Ascending aorta (tissue), 2 donors: Measurements from ENCODE around the gene LIMCH1. TPM values are rescaled to one million over a fixed set of nuclear protein-coding genes. Genes with fewer than 3 reads are reported as not detected.
"Not testable (repeated sequence)": the region's sequence is repeated elsewhere in the genome, so short reads cannot be mapped to it uniquely, and the experiment has no call there.

ENCODE experiments used
- DNase-seq, 2 donors: peaks; one replicate each; pipeline ENCODE4 v3.0.0-alpha.2; 2019; ENCODE audit warnings: low spot score in 2 of 2
- H3K27ac ChIP-seq, 2 donors: fragments of 200-600 bp; sonication (generic); one replicate each; pipeline ENCODE4 v1.5.1; 2016 to 2017; ENCODE audit warnings: mild to moderate bottlenecking in 1 of 2
- H3K27me3 ChIP-seq: fragments of 200-600 bp; sonication (generic); one replicate; pipeline ENCODE4 v1.5.1; 2017
- H3K36me3 ChIP-seq, 2 donors: fragments of 200-600 bp; sonication (generic); one replicate each; pipeline ENCODE4 v1.5.1; 2016
- H3K4me1 ChIP-seq, 2 donors: fragments of 200-600 bp; sonication (generic); one replicate each; pipeline ENCODE4 v1.5.1; 2016 to 2017; ENCODE audit warnings: mild to moderate bottlenecking in 1 of 2
- H3K4me3 ChIP-seq, 2 donors: fragments of 200-600 bp; sonication (generic); one replicate each; pipeline ENCODE4 v1.5.1; 2016 to 2017; ENCODE audit warnings: mild to moderate bottlenecking in 1 of 2
- H3K9me3 ChIP-seq, 2 donors: fragments of 200-600 bp; sonication (generic); one replicate each; pipeline ENCODE4 v1.5.1; 2016
- intact Hi-C: fragments of 100-400 bp; cut with DNase I; formaldehyde crosslinking; loops from one replicate; pipeline ENCODE4 v1.15.1; 2023
- total RNA-seq: library from RNA; depleted of rRNA; stranded (reverse); fragments of >200 nt; gene quantifications from one replicate; pipeline ENCODE4 v1.1.0, GENCODE V29; 2016
- TF ChIP-seq, protein P1 (sequence below), 3 experiments: fragments of 200-600 bp in 2 of 3; fragments of 450-650 bp in 1 of 3; sonication (generic) in 2 of 3; IDR thresholded peaks; one replicate each; pipeline ENCODE4 v1.5.1; 2016 to 2019; ENCODE audit warnings: antibody characterized with exemption in 3 of 3, mild to moderate bottlenecking in 1 of 3, moderate library complexity in 1 of 3

LIMCH1 gene
- total RNA-seq, 1 donor from 2014 or later, result 44.4 TPM

DNA sequence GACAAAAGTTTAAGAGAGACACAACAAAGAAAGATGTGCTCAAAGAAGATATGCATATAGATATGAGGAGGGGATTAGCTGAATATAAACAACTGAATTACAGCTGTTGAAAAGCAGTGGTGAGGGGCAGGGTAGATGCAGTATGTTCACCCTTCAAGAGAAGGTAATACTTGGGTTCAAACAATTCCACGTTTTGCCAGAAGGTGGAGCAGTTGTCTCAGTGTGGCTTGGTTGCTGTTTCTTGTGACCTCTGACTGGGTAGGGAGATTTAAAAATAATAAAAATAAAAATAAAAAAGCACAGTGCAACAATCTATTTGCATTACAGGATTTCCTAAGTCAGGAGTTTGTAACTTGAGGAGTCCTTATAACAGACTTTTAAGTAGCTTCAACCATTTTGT, 187.3 kb downstream of the LIMCH1 start:
- Histone ChIP-seq H3K27ac (no peak overlapping the region), H3K9me3 (no peaks in the 10 kb centered on the region), H3K36me3 (no peaks in the 10 kb centered on the region), H3K27me3 (no peaks in the 10 kb centered on the region), H3K4me3 (no peak overlapping the region), H3K4me1 (no peaks in the 10 kb centered on the region)
- TF ChIP-seq, protein P1, sequence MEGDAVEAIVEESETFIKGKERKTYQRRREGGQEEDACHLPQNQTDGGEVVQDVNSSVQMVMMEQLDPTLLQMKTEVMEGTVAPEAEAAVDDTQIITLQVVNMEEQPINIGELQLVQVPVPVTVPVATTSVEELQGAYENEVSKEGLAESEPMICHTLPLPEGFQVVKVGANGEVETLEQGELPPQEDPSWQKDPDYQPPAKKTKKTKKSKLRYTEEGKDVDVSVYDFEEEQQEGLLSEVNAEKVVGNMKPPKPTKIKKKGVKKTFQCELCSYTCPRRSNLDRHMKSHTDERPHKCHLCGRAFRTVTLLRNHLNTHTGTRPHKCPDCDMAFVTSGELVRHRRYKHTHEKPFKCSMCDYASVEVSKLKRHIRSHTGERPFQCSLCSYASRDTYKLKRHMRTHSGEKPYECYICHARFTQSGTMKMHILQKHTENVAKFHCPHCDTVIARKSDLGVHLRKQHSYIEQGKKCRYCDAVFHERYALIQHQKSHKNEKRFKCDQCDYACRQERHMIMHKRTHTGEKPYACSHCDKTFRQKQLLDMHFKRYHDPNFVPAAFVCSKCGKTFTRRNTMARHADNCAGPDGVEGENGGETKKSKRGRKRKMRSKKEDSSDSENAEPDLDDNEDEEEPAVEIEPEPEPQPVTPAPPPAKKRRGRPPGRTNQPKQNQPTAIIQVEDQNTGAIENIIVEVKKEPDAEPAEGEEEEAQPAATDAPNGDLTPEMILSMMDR (IDR thresholded peaks at IDR 0.05), result no peak
- DNase-seq, result no peak
- intact Hi-C loops, result no loop called here

DNA sequence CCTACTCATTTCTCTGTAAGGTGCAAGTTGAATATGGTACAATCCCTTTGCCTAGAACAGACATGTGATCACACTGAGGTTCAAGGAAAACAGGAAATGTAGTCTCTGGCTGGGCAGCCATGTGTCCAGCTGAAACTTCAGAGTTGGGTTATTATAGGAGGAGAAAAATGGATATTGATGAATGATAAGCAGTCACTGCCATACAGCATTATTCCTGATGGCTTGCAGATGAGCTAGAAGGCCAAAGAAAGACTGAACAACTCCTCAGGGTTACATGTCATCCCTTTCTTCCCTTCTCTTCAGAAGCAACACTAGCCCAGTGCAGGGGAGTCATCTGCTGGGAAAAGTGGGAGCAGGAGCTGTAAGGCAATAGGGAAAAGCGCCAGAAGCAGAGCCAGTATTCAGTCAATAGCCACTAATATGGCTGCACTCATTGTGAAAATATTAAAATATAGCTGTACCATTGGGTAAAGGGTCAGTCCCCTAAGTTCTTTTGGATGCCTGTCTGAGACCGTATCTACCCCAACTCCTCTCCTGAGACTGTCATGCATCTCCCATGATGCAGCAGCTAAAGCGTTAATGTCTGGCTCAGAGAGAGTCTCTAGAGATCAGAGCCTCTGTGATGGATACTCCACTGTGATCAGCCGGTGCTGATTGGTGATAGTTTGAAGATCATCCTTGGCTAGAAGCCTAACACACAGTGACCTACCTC, 190.1 kb downstream of the LIMCH1 start:
- no peak overlapping the region for H3K4me3 ChIP-seq
- H3K36me3 ChIP-seq, result no peaks in the 10 kb centered on the region
- TF ChIP-seq, protein P1 (IDR thresholded peaks at IDR 0.05), result no peak
- H3K27ac ChIP-seq, result no peak overlapping the region
- H3K27me3 ChIP-seq, result no peaks in the 10 kb centered on the region
- H3K9me3 ChIP-seq, result no peaks in the 10 kb centered on the region
- intact Hi-C loops, result no loop called here
- DNase-seq, result no peak
- no peaks in the 10 kb centered on the region for H3K4me1 ChIP-seq

DNA sequence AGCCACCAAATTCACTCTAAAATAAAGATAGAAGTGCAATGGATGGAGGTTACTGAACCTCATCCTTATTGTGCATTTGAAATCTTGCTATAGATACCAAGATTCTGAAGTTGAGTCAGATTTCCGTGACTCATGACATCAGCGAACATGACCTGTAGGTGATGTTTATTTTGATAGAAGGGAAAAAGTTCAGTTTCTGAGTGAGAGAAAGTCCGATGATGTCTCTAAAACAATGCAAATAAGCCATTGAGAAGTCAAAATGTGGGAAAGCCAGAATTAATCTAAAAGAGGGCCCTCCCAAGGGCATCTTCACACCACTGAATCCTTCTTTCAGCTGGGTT, 190.6 kb downstream of the LIMCH1 start:
- Histone ChIP-seq H3K4me3 (no peak overlapping the region), H3K36me3 (no peaks in the 10 kb centered on the region), H3K27me3 (no peaks in the 10 kb centered on the region), H3K4me1 (no peaks in the 10 kb centered on the region), H3K9me3 (no peaks in the 10 kb centered on the region), H3K27ac (no peak overlapping the region)
- no peak for DNase-seq
- TF ChIP-seq, protein P1 (IDR thresholded peaks at IDR 0.05), result no peak
- intact Hi-C loops, result no loop called here

DNA sequence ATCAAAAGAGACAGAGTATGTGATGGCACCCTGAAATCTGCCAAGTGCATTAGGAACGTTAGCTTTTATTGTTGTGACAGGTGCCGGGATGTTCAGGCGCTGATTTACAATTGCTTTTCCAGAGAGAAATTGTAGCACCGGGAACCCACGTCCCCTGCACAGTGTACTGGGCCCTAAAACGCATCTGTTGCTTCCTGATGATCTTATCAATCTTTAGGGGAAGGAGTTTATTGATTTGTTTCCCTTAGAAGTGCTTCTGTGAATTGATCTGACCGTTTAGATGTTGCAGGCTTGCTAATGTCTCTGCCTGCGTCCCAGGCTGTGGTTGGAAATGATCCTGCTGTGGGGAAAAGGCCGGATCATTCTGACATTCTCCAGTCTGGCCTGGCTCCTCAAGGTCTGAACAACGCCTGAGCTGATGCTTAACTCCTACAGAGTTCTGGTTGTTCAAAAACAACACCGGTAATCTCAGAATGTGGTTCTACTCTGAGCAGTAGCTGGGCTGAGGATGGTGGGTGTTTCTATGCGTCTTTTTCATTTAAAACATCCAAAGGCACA, 193.7 kb downstream of the LIMCH1 start:
- no peaks in the 10 kb centered on the region for H3K4me1 ChIP-seq
- H3K9me3 ChIP-seq, result no peaks in the 10 kb centered on the region
- no peak overlapping the region for H3K27ac ChIP-seq
- H3K4me3 ChIP-seq, result no peak overlapping the region
- no peaks in the 10 kb centered on the region for H3K36me3 ChIP-seq
- TF ChIP-seq, protein P1 (IDR thresholded peaks at IDR 0.05), result no peak
- H3K27me3 ChIP-seq, result no peaks in the 10 kb centered on the region
- intact Hi-C loops, result no loop called here
- no peak for DNase-seq

DNA sequence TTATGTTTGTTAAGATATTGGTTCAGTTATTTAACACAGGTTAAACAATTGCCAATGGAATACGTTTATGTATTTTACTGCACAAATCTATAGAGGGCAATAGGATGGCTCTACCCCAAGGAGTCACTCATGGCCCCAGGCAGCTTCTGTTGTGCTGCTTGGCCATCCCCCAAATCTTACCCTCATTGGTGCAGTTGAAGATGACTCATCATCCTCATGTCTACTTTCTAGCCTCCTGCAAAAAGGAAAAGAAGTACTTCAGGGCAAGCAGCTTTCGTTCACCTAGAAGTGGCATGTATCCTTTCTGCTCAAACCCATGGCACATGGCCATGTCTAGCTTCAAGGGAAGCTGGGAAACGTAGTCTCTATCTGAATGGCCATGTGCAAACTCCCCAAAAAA, 196.4 kb downstream of the LIMCH1 start:
- H3K27ac ChIP-seq, result no peak overlapping the region
- no peaks in the 10 kb centered on the region for H3K4me1 ChIP-seq
- no peak for DNase-seq
- TF ChIP-seq, protein P1 (IDR thresholded peaks at IDR 0.05), result no peak
- H3K9me3 ChIP-seq, result no peaks in the 10 kb centered on the region
- H3K27me3 ChIP-seq, result no peaks in the 10 kb centered on the region
- no peaks in the 10 kb centered on the region for H3K36me3 ChIP-seq
- intact Hi-C loops, result no loop called here
- H3K4me3 ChIP-seq, result no peak overlapping the region

DNA sequence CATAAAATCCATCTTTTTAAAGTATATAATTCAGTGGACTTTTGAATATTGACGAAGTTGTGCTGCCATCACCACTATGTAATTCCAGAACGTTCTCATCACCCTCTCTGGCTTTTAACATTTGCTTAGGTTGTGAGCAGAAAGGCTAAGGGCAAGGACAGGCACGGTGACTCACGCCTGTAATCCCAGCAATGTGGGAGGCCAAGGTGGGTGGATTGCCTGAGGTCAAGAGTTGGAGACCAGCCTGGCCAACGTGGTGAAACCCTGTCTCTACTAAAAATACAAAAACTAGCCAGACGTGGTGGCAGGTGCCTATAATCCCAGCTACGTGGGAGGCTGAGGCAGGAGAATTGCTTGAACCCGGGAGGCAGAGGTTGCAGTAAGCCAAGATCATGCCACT, 199.5 kb downstream of the LIMCH1 start:
- DNase-seq, H3K27me3 ChIP-seq, H3K9me3 ChIP-seq, H3K4me3 ChIP-seq, H3K27ac ChIP-seq, intact Hi-C loops, H3K36me3 ChIP-seq, H3K4me1 ChIP-seq: not testable (repeated sequence)
